ENCODE measurements around the gene PLA2G4D. TPM values are rescaled to one million over a fixed set of nuclear protein-coding genes. Genes with fewer than 3 reads are reported as not detected.

Gene PLA2G4D
- total RNA-seq, 5 donors from 2014 or later (not counting 1 experiment from before 2014, with no cell fraction given): not detected

DNA sequence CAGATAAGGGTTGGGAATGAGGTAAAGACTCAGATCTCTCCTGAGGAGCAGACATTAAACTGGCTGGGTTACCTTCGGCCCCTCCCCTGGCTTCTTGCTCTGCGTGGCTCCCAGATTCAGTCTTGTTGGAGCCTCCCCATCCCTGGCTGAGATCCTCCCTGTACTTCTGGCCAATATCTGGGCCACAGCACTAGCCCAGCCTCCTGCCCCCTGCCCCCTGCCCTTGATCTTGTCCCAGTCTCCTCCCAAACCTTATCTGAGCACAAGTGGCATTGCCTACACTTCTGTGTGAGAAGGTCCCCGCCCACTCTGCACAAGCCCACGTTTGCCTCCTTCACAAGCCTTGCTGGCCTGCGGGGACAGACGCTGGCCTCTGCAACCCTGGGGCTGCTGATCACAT lies 45.2 kb upstream of the PLA2G4D start:
- Mint-ChIP-seq H3K27me3 (no peaks in the 10 kb centered on the region), H3K27ac (no peak overlapping the region), H3K4me1 (peaks cover 0 to 6% (median 2%) of the 10 kb centered on the region in 3 donors), H3K36me3 (no peaks in the 10 kb centered on the region), H3K4me3 (no peak overlapping the region), H3K9me3 (no peaks in the 10 kb centered on the region)
- no peak overlapping the region for H3K27ac ChIP-seq (ENCODE audit: low read length)
- peaks cover 0 to 21% of the 10 kb centered on the region in 2 experiments for H3K27me3 ChIP-seq (replicated peaks in 1 of 2; ENCODE audit: control insufficient read depth in 2 of 2, extremely low read depth in 1 of 2, insufficient read depth in 2 of 2, low read length in 1 of 2)
- no peaks in the 10 kb centered on the region for H3K9me3 ChIP-seq
- ATAC-seq (replicated peaks in 1 of 4) (no peak), DNase-seq (peak in 1 of 35 experiments; percentile 14)
- WGBS (ENCODE audit: insufficient coverage): 94% methylated on average over 2 of the region's 6 CpGs
- no peaks in the 10 kb centered on the region for H3K36me3 ChIP-seq (ENCODE audit: control insufficient read depth in 2 of 2, extremely low read depth in 1 of 2, insufficient read depth in 1 of 2, low read length in 1 of 2)
- H3K4me1 ChIP-seq (ENCODE audit: control insufficient read depth in 1 of 2, extremely low read depth in 1 of 2, insufficient read depth in 2 of 2, low read length in 2 of 2): no peaks in the 10 kb centered on the region
- ChIA-PET POLR2A (no interaction called here), CTCF (no interaction called here)
- H3K4me3 ChIP-seq (ENCODE audit: control insufficient read depth in 1 of 2, extremely low read depth in 1 of 2, low read length in 1 of 2): no peak overlapping the region

DNA sequence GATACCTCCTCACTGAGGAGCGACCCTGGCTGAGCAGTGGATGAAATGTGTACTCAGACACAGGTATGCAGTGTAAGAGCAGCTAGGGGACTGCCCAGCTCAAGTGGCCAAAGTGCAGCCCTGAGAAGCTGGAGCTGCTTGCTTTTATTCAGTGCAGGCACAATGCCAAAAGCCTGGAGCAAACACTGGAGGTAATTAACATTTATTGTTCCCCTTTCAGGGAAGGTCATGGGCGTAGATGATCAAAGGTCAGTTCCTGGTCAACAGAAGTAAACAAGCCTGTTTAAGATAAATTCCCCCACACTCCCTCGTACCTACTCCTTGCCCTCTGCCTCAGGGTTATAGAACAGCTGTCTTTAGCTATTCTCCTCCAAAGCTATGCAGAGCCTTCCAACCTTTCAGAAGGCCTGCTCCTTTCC lies 44.6 kb upstream of the PLA2G4D start:
- Histone ChIP-seq H3K4me1 (ENCODE audit: control insufficient read depth in 1 of 2, extremely low read depth in 1 of 2, insufficient read depth in 2 of 2, low read length in 2 of 2) (no peaks in the 10 kb centered on the region), H3K27ac (ENCODE audit: low read length) (no peak overlapping the region), H3K4me3 (ENCODE audit: control insufficient read depth in 1 of 2, extremely low read depth in 1 of 2, low read length in 1 of 2) (no peak overlapping the region), H3K36me3 (ENCODE audit: control insufficient read depth in 2 of 2, extremely low read depth in 1 of 2, insufficient read depth in 1 of 2, low read length in 1 of 2) (no peaks in the 10 kb centered on the region), H3K9me3 (no peaks in the 10 kb centered on the region), H3K27me3 (replicated peaks in 1 of 2; ENCODE audit: control insufficient read depth in 2 of 2, extremely low read depth in 1 of 2, insufficient read depth in 2 of 2, low read length in 1 of 2) (peaks cover 0 to 18% of the 10 kb centered on the region in 2 experiments)
- Mint-ChIP-seq H3K9me3 (no peaks in the 10 kb centered on the region), H3K27me3 (no peaks in the 10 kb centered on the region), H3K4me3 (no peak overlapping the region), H3K36me3 (no peaks in the 10 kb centered on the region), H3K4me1 (peaks cover 0 to 6% (median 2%) of the 10 kb centered on the region in 3 donors), H3K27ac (no peak overlapping the region)
- ChIA-PET POLR2A (no interaction called here), CTCF (no interaction called here)
- WGBS (ENCODE audit: insufficient coverage): 83% methylated on average over 2 of the region's 3 CpGs
- peak in 1 of 35 experiments; percentile 16 for DNase-seq
- no peak for ATAC-seq (replicated peaks in 1 of 4)

DNA sequence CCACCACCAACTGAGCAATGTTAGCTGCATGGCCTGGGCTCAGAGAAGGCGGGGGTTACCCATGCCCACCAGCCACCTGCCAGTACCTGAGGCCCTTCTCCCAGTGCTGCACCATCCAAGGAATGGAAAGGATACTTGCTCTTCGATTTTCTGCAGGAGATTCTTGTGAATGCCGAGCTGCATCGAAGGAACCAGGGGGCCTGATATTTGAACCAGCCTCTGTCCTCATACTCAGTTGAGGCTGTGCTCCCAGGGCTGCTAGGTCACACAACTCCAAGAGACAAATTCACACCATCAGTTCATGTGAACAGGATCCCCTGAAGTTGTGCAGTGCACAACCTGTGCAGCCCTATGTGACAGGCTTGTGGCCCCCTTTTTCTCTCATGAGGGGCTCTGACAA lies 44.0 kb upstream of the PLA2G4D start:
- WGBS (ENCODE audit: insufficient coverage): 66% methylated on average over 4 of the region's 4 CpGs
- H3K36me3 Mint-ChIP-seq: no peaks in the 10 kb centered on the region
- H3K4me3 ChIP-seq (ENCODE audit: control insufficient read depth in 1 of 2, extremely low read depth in 1 of 2, low read length in 1 of 2): no peak overlapping the region
- H3K9me3 Mint-ChIP-seq: no peaks in the 10 kb centered on the region
- no peak overlapping the region for H3K27ac Mint-ChIP-seq
- no peaks in the 10 kb centered on the region for H3K9me3 ChIP-seq
- ChIA-PET CTCF (no interaction called here), POLR2A (no interaction called here)
- no peak overlapping the region for H3K4me3 Mint-ChIP-seq
- peaks cover 0 to 21% of the 10 kb centered on the region in 2 experiments for H3K27me3 ChIP-seq (replicated peaks in 1 of 2; ENCODE audit: control insufficient read depth in 2 of 2, extremely low read depth in 1 of 2, insufficient read depth in 2 of 2, low read length in 1 of 2)
- H3K4me1 Mint-ChIP-seq: peaks cover 0 to 6% (median 2%) of the 10 kb centered on the region in 3 donors
- H3K27me3 Mint-ChIP-seq: no peaks in the 10 kb centered on the region
- H3K27ac ChIP-seq (ENCODE audit: low read length): no peak overlapping the region
- DNase-seq (peak in 2 of 35 experiments; percentile 2 to 8), ATAC-seq (replicated peaks in 1 of 4) (no peak)
- no peaks in the 10 kb centered on the region for H3K36me3 ChIP-seq (ENCODE audit: control insufficient read depth in 2 of 2, extremely low read depth in 1 of 2, insufficient read depth in 1 of 2, low read length in 1 of 2)
- no peaks in the 10 kb centered on the region for H3K4me1 ChIP-seq (ENCODE audit: control insufficient read depth in 1 of 2, extremely low read depth in 1 of 2, insufficient read depth in 2 of 2, low read length in 2 of 2)

DNA sequence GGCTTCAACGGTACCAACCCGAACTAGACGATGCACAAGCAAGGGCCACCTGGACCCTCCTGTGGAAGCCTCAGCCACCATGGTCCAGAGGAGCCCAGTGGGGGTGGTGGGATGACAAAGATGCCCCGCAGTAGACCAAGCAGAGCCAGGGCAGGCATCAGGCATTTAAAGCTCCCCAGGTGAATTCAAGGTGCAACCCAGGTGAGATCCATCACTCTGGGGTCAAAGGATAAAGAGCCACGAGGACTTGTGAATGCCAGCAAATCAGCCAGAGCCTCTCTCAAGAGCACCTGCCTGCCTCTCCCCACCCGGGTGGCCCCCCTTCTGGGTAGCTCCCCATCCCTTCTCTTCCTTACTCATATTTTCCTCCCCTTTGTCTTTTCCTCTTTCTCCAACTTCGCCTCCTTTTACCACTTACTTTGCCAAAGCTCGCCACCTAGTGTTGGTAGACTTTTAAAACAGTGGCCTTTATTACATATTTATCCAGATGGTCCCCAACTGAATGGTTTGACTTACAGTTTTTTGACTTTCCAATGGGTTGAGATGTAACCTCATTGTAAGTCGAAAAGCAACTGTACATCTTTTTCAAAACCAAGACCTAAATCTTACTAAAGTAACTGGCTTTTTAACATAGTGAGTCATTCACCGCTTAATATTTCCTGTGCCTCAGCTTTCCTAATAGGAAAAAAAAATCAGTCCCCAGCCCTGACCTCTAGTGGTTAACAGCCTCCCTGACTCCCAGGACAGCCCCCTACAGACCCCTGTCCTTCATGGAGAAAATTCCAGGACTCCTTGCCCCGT lies 43.3 kb upstream of the PLA2G4D start:
- Mint-ChIP-seq H3K36me3 (no peaks in the 10 kb centered on the region), H3K27ac (no peak overlapping the region), H3K27me3 (peaks cover 0 to 2% of the 10 kb centered on the region in 2 donors), H3K9me3 (no peaks in the 10 kb centered on the region), H3K4me3 (no peak overlapping the region), H3K4me1 (peaks cover 0 to 6% (median 2%) of the 10 kb centered on the region in 3 donors)
- Histone ChIP-seq H3K27me3 (replicated peaks in 1 of 2; ENCODE audit: control insufficient read depth in 2 of 2, extremely low read depth in 1 of 2, insufficient read depth in 2 of 2, low read length in 1 of 2) (peaks cover 0 to 21% of the 10 kb centered on the region in 2 experiments), H3K9me3 (no peaks in the 10 kb centered on the region), H3K4me3 (ENCODE audit: control insufficient read depth in 1 of 2, extremely low read depth in 1 of 2, low read length in 1 of 2) (no peak overlapping the region), H3K4me1 (ENCODE audit: control insufficient read depth in 1 of 2, extremely low read depth in 1 of 2, insufficient read depth in 2 of 2, low read length in 2 of 2) (no peaks in the 10 kb centered on the region), H3K27ac (ENCODE audit: low read length) (no peak overlapping the region), H3K36me3 (ENCODE audit: control insufficient read depth in 2 of 2, extremely low read depth in 1 of 2, insufficient read depth in 1 of 2, low read length in 1 of 2) (no peaks in the 10 kb centered on the region)
- ChIA-PET POLR2A (interaction anchor here in 1 of 2 donors (0.6 kb wide), 1 partner anchor 16 kb away, joined by 5 read pairs; no protein-coding TSS in a partner anchor), CTCF (interaction anchor here in 1 of 2 donors (0.5 kb wide), 1 partner anchor 979 kb away, joined by 4 read pairs; no protein-coding TSS in a partner anchor)
- DNase-seq (peak in 4 of 35 experiments; percentile 4 to 42 (median 10)), ATAC-seq (replicated peaks in 1 of 4) (no peak)
- 37% methylated on average over 7 of the region's 11 CpGs for WGBS (ENCODE audit: insufficient coverage)

DNA sequence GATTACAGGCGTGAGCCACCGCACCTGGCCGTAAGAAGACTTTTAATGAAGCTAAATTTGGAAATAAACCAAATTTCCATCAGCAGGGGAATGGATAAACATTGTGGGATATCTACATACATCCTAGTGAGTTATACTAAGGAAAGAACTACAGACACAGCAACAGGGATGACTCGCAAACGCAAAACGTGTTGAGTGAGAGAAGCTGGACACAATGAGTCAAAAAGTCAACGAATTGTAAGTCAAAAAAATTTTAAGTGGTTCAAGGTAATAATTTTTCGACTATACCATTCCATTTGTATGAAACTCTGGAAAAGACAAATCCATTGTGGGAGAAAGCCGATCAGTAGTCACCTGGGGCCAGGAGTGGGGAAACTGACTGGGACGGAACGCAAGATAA lies 42.2 kb upstream of the PLA2G4D start:
- DNase-seq: peak in 1 of 35 experiments; percentile 1
- Mint-ChIP-seq H3K36me3 (no peaks in the 10 kb centered on the region), H3K27ac (no peak overlapping the region), H3K4me3 (no peak overlapping the region), H3K4me1 (peaks cover 0 to 6% (median 2%) of the 10 kb centered on the region in 3 donors), H3K27me3 (peaks cover 0 to 5% of the 10 kb centered on the region in 2 donors), H3K9me3 (no peaks in the 10 kb centered on the region)
- Histone ChIP-seq H3K4me1 (ENCODE audit: control insufficient read depth in 1 of 2, extremely low read depth in 1 of 2, insufficient read depth in 2 of 2, low read length in 2 of 2) (no peaks in the 10 kb centered on the region), H3K36me3 (ENCODE audit: control insufficient read depth in 2 of 2, extremely low read depth in 1 of 2, insufficient read depth in 1 of 2, low read length in 1 of 2) (no peaks in the 10 kb centered on the region), H3K27ac (ENCODE audit: low read length) (no peak overlapping the region), H3K4me3 (ENCODE audit: control insufficient read depth in 1 of 2, extremely low read depth in 1 of 2, low read length in 1 of 2) (no peak overlapping the region), H3K9me3 (no peaks in the 10 kb centered on the region), H3K27me3 (replicated peaks in 1 of 2; ENCODE audit: control insufficient read depth in 2 of 2, extremely low read depth in 1 of 2, insufficient read depth in 2 of 2, low read length in 1 of 2) (peaks cover 0 to 23% of the 10 kb centered on the region in 2 experiments)
- no peak for ATAC-seq (replicated peaks in 1 of 4)
- ChIA-PET POLR2A (no interaction called here), CTCF (no interaction called here)
- WGBS (ENCODE audit: insufficient coverage): no CpG with 5 or more reads among the region's 11 CpGs

DNA sequence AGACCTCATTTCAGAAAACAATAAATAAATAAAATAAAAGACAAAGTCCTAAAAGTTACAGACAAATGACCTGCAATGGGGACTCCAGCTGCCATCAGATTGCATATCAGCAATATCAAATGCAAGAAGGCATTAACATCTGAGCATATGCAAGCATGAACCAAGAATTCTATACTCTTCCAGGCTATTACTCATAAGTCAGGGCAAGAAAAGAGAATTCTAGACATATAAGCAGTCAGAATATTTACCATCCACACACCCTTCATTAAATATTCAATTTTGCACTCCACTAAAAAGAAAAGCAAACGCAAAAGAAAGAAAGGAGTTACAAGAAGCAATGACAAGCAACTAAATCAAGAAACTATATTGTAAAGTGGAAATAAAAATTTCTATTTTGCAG lies 41.0 kb upstream of the PLA2G4D start:
- ChIA-PET CTCF (interaction anchor here in 1 of 2 donors (0.6 kb wide), 2 partner anchors 460 to 601 kb away, joined by 3 to 4 read pairs; no protein-coding TSS in a partner anchor), POLR2A (no interaction called here)

More for the DNA sequence above, 41.0 kb upstream of the PLA2G4D start:
- Mint-ChIP-seq H3K4me1 (peaks cover 0 to 6% (median 2%) of the 10 kb centered on the region in 3 donors), H3K36me3 (no peaks in the 10 kb centered on the region), H3K27me3 (peaks cover 0 to 11% of the 10 kb centered on the region in 2 donors), H3K9me3 (no peaks in the 10 kb centered on the region), H3K27ac (no peak overlapping the region), H3K4me3 (no peak overlapping the region)
- H3K36me3 ChIP-seq (ENCODE audit: control insufficient read depth in 2 of 2, extremely low read depth in 1 of 2, insufficient read depth in 1 of 2, low read length in 1 of 2): no peaks in the 10 kb centered on the region
- no peak overlapping the region for H3K4me3 ChIP-seq (ENCODE audit: control insufficient read depth in 1 of 2, extremely low read depth in 1 of 2, low read length in 1 of 2)
- ATAC-seq (replicated peaks in 1 of 4): no peak
- no peaks in the 10 kb centered on the region for H3K9me3 ChIP-seq
- no peak overlapping the region for H3K27ac ChIP-seq (ENCODE audit: low read length)
- DNase-seq: no peak
- no peaks in the 10 kb centered on the region for H3K4me1 ChIP-seq (ENCODE audit: control insufficient read depth in 1 of 2, extremely low read depth in 1 of 2, insufficient read depth in 2 of 2, low read length in 2 of 2)
- peaks cover 0 to 27% of the 10 kb centered on the region in 2 experiments for H3K27me3 ChIP-seq (replicated peaks in 1 of 2; ENCODE audit: control insufficient read depth in 2 of 2, extremely low read depth in 1 of 2, insufficient read depth in 2 of 2, low read length in 1 of 2)
- WGBS (ENCODE audit: insufficient coverage): no CpG with 5 or more reads among the region's 1 CpG

Measured in T-cell (primary cell).